ENCODE data around the gene ARL2.
A peak's percentile ranks its signal among the peaks of the same experiment; 100 is the strongest.

Gene ARL2

GRCh38 chr11:64989416-64989815 lies 24.5 kb upstream of the ARL2 start:
- H3K9me3 ChIP-seq = no peaks in the 10 kb centered on the region
- no peaks in the 10 kb centered on the region for H4K20me1 ChIP-seq
- H3K36me3 ChIP-seq = no peaks in the 10 kb centered on the region
- H3K4me1 ChIP-seq = peaks cover 24% of the 10 kb centered on the region
- TF ChIP-seq Cebpa-rat (IDR thresholded peaks at IDR 0.05) = no peak
- H3K27me3 ChIP-seq = no peaks in the 10 kb centered on the region
- no peak overlapping the region for H3K4me3 ChIP-seq
- peak overlapping the region; percentile 12; the same call in 1 of the 2 replicates for H3K27ac ChIP-seq
- peak overlapping the region; percentile 78 for H3K4me2 ChIP-seq
- H3K9ac ChIP-seq = no peak overlapping the region

GRCh38 chr11:64990222-64990923 lies 23.6 kb upstream of the ARL2 start:
- no peak for TF ChIP-seq Cebpa-rat (IDR thresholded peaks at IDR 0.05)
- Histone ChIP-seq H3K27me3 (no peaks in the 10 kb centered on the region), H4K20me1 (no peaks in the 10 kb centered on the region), H3K9me3 (no peaks in the 10 kb centered on the region), H3K4me3 (no peak overlapping the region), H3K4me1 (peaks cover 22% of the 10 kb centered on the region), H3K27ac (peak overlapping the region; percentile 12; the same call in 1 of the 2 replicates), H3K36me3 (no peaks in the 10 kb centered on the region), H3K4me2 (peak overlapping the region; percentile 78), H3K9ac (peak overlapping the region; percentile 3; the same call in 1 of the 2 replicates)

- Histone ChIP-seq H3K4me3 (no peak overlapping the region), H4K20me1 (no peaks in the 10 kb centered on the region), H3K4me1 (peaks cover 54% of the 10 kb centered on the region), H3K9ac (no peak overlapping the region), H3K27ac (no peak overlapping the region), H3K9me3 (no peaks in the 10 kb centered on the region), H3K27me3 (no peaks in the 10 kb centered on the region), H3K36me3 (no peaks in the 10 kb centered on the region), H3K4me2 (no peak overlapping the region)
- TF ChIP-seq Cebpa-rat (IDR thresholded peaks at IDR 0.05) = no peak
Observed at GRCh38 chr11:64994318-64994717, 19.6 kb upstream of the ARL2 start.

GRCh38 chr11:64996327-64996709 lies 17.6 kb upstream of the ARL2 start:
- no peaks in the 10 kb centered on the region for H4K20me1 ChIP-seq
- H3K4me3 ChIP-seq = peak overlapping the region; percentile 38
- peak overlapping the region; percentile 85 for H3K4me2 ChIP-seq
- H3K9ac ChIP-seq = peak overlapping the region; percentile 56; the same call in 1 of the 2 replicates
- H3K36me3 ChIP-seq = no peaks in the 10 kb centered on the region
- peak overlapping the region; percentile 52 for H3K27ac ChIP-seq
- peaks cover 39% of the 10 kb centered on the region for H3K4me1 ChIP-seq
- no peak for TF ChIP-seq Cebpa-rat (IDR thresholded peaks at IDR 0.05)
- no peaks in the 10 kb centered on the region for H3K9me3 ChIP-seq
- no peaks in the 10 kb centered on the region for H3K27me3 ChIP-seq

GRCh38 chr11:64996710-64997380 lies 17.1 kb upstream of the ARL2 start, which contains the start of gene BATF2:
Gene BATF2, minus strand, starts transcription at chr11:64996971. Its CDS starts 57 bp downstream, at chr11:64996914.
- H3K9me3 ChIP-seq = no peaks in the 10 kb centered on the region
- H3K9ac ChIP-seq = peak within 1 kb of the TSS; percentile 56; the same call in 1 of the 2 replicates
- no peaks in the 10 kb centered on the region for H4K20me1 ChIP-seq
- peak within 1 kb of the TSS; percentile 38 for H3K4me3 ChIP-seq
- no peak for TF ChIP-seq Cebpa-rat (IDR thresholded peaks at IDR 0.05)
- H3K36me3 ChIP-seq = no peaks in the 10 kb centered on the region
- H3K4me2 ChIP-seq = peak within 1 kb of the TSS; percentile 85
- no peaks in the 10 kb centered on the region for H3K27me3 ChIP-seq
- peak within 1 kb of the TSS; percentile 52 for H3K27ac ChIP-seq
- peaks cover 39% of the 10 kb centered on the region for H3K4me1 ChIP-seq

- H3K9me3 ChIP-seq = no peaks in the 10 kb centered on the region
- no peak overlapping the region; the same call in 1 of the 2 replicates for H3K4me2 ChIP-seq
- H3K4me3 ChIP-seq = no peak overlapping the region
- TF ChIP-seq Cebpa-rat (IDR thresholded peaks at IDR 0.05) = no peak
- H3K9ac ChIP-seq = no peak overlapping the region
- no peaks in the 10 kb centered on the region for H3K27me3 ChIP-seq
- H3K36me3 ChIP-seq = no peaks in the 10 kb centered on the region
- H3K27ac ChIP-seq = no peak overlapping the region
- no peaks in the 10 kb centered on the region for H4K20me1 ChIP-seq
- H3K4me1 ChIP-seq = peaks cover 39% of the 10 kb centered on the region
Observed at GRCh38 chr11:64998141-64998540, 15.8 kb upstream of the ARL2 start.

- no peaks in the 10 kb centered on the region for H3K27me3 ChIP-seq
- peaks cover 39% of the 10 kb centered on the region for H3K4me1 ChIP-seq
- H3K36me3 ChIP-seq = no peaks in the 10 kb centered on the region
- peak overlapping the region; percentile 18; the same call in 1 of the 2 replicates for H3K4me2 ChIP-seq
- H4K20me1 ChIP-seq = no peaks in the 10 kb centered on the region
- no peaks in the 10 kb centered on the region for H3K9me3 ChIP-seq
- no peak overlapping the region for H3K4me3 ChIP-seq
- TF ChIP-seq Cebpa-rat (IDR thresholded peaks at IDR 0.05) = no peak
- no peak overlapping the region for H3K9ac ChIP-seq
- H3K27ac ChIP-seq = no peak overlapping the region
Observed at GRCh38 chr11:64998690-64999431, 15.1 kb upstream of the ARL2 start.

GRCh38 chr11:64999478-64999877 lies 14.5 kb upstream of the ARL2 start:
- H3K27ac ChIP-seq = no peak overlapping the region
- H3K4me2 ChIP-seq = no peak overlapping the region

GRCh38 chr11:65002706-65003105 lies 11.3 kb upstream of the ARL2 start:
- Histone ChIP-seq H3K9me3 (no peaks in the 10 kb centered on the region), H3K9ac (no peak overlapping the region), H3K4me3 (no peak overlapping the region), H3K27ac (no peak overlapping the region), H4K20me1 (no peaks in the 10 kb centered on the region), H3K36me3 (no peaks in the 10 kb centered on the region), H3K4me1 (peaks cover 13% of the 10 kb centered on the region), H3K4me2 (no peak overlapping the region), H3K27me3 (no peaks in the 10 kb centered on the region)
- TF ChIP-seq Cebpa-rat (IDR thresholded peaks at IDR 0.05) = no peak

More at GRCh38 chr11:64999478-64999877, 14.5 kb upstream of the ARL2 start:
- Histone ChIP-seq H3K9ac (no peak overlapping the region), H3K27me3 (no peaks in the 10 kb centered on the region), H3K36me3 (no peaks in the 10 kb centered on the region), H3K4me1 (peaks cover 39% of the 10 kb centered on the region), H4K20me1 (no peaks in the 10 kb centered on the region), H3K4me3 (no peak overlapping the region), H3K9me3 (no peaks in the 10 kb centered on the region)
- no peak for TF ChIP-seq Cebpa-rat (IDR thresholded peaks at IDR 0.05)
